B cell (primary cell): ENCODE measurements around the gene PRKAR1A. TPM values are rescaled to one million over a fixed set of nuclear protein-coding genes. Genes with fewer than 3 reads are reported as not detected.

ENCODE experiments used
- ATAC-seq: fragments of 200-7000 bp; cut with Tn5 transposase; one replicate; pipeline ENCODE4 v1.10.0; 2021; ENCODE audit warnings: low read depth, mild to moderate bottlenecking, moderate number of reproducible peaks, moderate library complexity
- CTCF ChIA-PET: fragments of 350-600 bp; sonication (Branson Sonifier 250); formaldehyde crosslinking; loops from one replicate; lab custom pipeline; 2021; ENCODE audit warnings: antibody characterized with exemption, inconsistent platforms; lab: Charles Lee
- POLR2A ChIA-PET: fragments of 350-600 bp; sonication (Branson Sonifier 250); formaldehyde crosslinking; loops from one replicate; lab custom pipeline; 2021; ENCODE audit warnings: antibody characterized with exemption; lab: Charles Lee
- DNase-seq: peaks from one replicate; pipeline ENCODE4 v3.0.0; 2013
- H2AFZ ChIP-seq: 2 replicates; pipeline ENCODE4 v1.6.1; 2012; ENCODE audit warnings: mild to moderate bottlenecking, low read depth, low read length; ENCODE audit not compliant: insufficient read depth, poor library complexity, severe bottlenecking
- H3K27ac ChIP-seq, 2 donors: 1 replicate in 1 of 2; 2 replicates in 1 of 2; pipeline ENCODE4 v1.5.1; 2012 to 2013; ENCODE audit warnings: low read length in 2 of 2, mild to moderate bottlenecking in 2 of 2, moderate library complexity in 1 of 2
- H3K27me3 ChIP-seq, 4 experiments: fragments of 200-600 bp in 1 of 4; sonication (generic) in 1 of 4; replicated peaks in 1 of 4; 1 replicate in 2 of 4; 2 replicates in 2 of 4; pipeline versions ENCODE4 v1.6.1 to v1.7.0; 2013 to 2016; ENCODE audit warnings: low read length in 3 of 4, mild to moderate bottlenecking in 2 of 4, mixed read lengths in 1 of 4, moderate library complexity in 1 of 4; ENCODE audit not compliant: insufficient read depth in 4 of 4, control insufficient read depth in 3 of 4; ENCODE audit errors: control extremely low read depth in 1 of 4
- H3K36me3 ChIP-seq, 2 experiments: replicated peaks in 1 of 2; 1 replicate in 1 of 2; 2 replicates in 1 of 2; pipeline versions ENCODE4 v1.6.1 to v1.7.1; 2013; ENCODE audit warnings: low read length in 1 of 2; ENCODE audit not compliant: insufficient read depth in 2 of 2, control insufficient read depth in 1 of 2; ENCODE audit errors: control extremely low read depth in 1 of 2, extremely low read depth in 1 of 2
- H3K4me1 ChIP-seq, 2 donors: fragments of 200-600 bp in 1 of 2; sonication (generic) in 1 of 2; 1 replicate in 1 of 2; 2 replicates in 1 of 2; pipeline versions ENCODE4 v1.5.1 to v1.6.1; 2013 to 2017; ENCODE audit warnings: low read length in 2 of 2; ENCODE audit not compliant: control insufficient read depth in 2 of 2, insufficient read depth in 2 of 2
- H3K4me2 ChIP-seq: replicated peaks from 2 replicates; pipeline ENCODE3; 2012; ENCODE audit warnings: mild to moderate bottlenecking, low read depth, low read length; ENCODE audit not compliant: poor library complexity, severe bottlenecking
- H3K4me3 ChIP-seq, 5 experiments: fragments of 200-600 bp in 1 of 5; sonication (generic) in 1 of 5; 1 replicate in 3 of 5; 2 replicates in 2 of 5; pipeline versions ENCODE4 v1.5.1 to v1.7.0; 2011 to 2016; ENCODE audit warnings: low read length in 4 of 5, mild to moderate bottlenecking in 4 of 5, low read depth in 2 of 5, control low read depth in 1 of 5, moderate library complexity in 1 of 5; ENCODE audit not compliant: insufficient read depth in 1 of 5; ENCODE audit errors: control extremely low read depth in 1 of 5, extremely low read depth in 1 of 5
- H3K79me2 ChIP-seq: fragments of 200-600 bp; sonication (generic); one replicate; pipeline ENCODE4 v1.6.0; 2016; ENCODE audit warnings: low read length; ENCODE audit not compliant: control insufficient read depth, insufficient read depth
- H3K9ac ChIP-seq: fragments of 200-600 bp; sonication (generic); 2 replicates; pipeline ENCODE4 v1.6.1; 2017; ENCODE audit warnings: mild to moderate bottlenecking, low read length, moderate library complexity
- H3K9me3 ChIP-seq, 3 donors: one replicate each; pipeline versions ENCODE4 v1.6.1 to v1.7.1; 2013; ENCODE audit warnings: low read length in 2 of 3; ENCODE audit not compliant: control insufficient read depth in 2 of 3, insufficient read depth in 1 of 3; ENCODE audit errors: control extremely low read depth in 1 of 3
- H4K20me1 ChIP-seq: 2 replicates; pipeline ENCODE4 v1.6.0; 2012; ENCODE audit warnings: mild to moderate bottlenecking, low read length; ENCODE audit not compliant: insufficient read depth, control insufficient read depth, poor library complexity, severe bottlenecking
- H3K27ac Mint-ChIP-seq: one replicate; pipeline ENCODE4 v1.8.0; 2021; ENCODE audit warnings: mixed read lengths
- H3K27me3 Mint-ChIP-seq: one replicate; pipeline ENCODE4 v1.8.0; 2021; ENCODE audit warnings: mixed read lengths
- H3K4me1 Mint-ChIP-seq: one replicate; pipeline ENCODE4 v1.8.0; 2021; ENCODE audit warnings: mixed read lengths
- H3K4me3 Mint-ChIP-seq: one replicate; pipeline ENCODE4 v1.8.0; 2021; ENCODE audit warnings: mixed read lengths
- H3K9me3 Mint-ChIP-seq: one replicate; pipeline ENCODE4 v1.8.0; 2022; ENCODE audit warnings: mixed read lengths; ENCODE audit not compliant: insufficient read depth
- EZH2 ChIP-seq: IDR thresholded peaks from 2 replicates; pipeline ENCODE4 v1.6.1; 2012; ENCODE audit warnings: borderline replicate concordance, low read depth, mild to moderate bottlenecking, moderate library complexity, low read length; ENCODE audit not compliant: insufficient read depth, poor library complexity, severe bottlenecking
- WGBS: methylation state at CpG from one replicate; pipeline ENCODE4 v1.1.5; 2013; ENCODE audit warnings: missing lambda C conversion rate; ENCODE audit not compliant: insufficient coverage; 5-methylcytosine and 5-hydroxymethylcytosine counted together
- intact Hi-C: fragments of 100-400 bp; cut with micrococcal nuclease; formaldehyde crosslinking; loops from one replicate; pipeline ENCODE4 v1.10.0; 2022
- polyA plus RNA-seq: library from polyadenylated mRNA; depleted of rRNA; stranded (reverse); fragments of >200 nt; gene quantifications from 2 replicates; pipeline ENCODE4 v1.2.3, GENCODE V29; 2012
- total RNA-seq, 2 donors: library from RNA; stranded (reverse); fragments of 120-200 nt in 1 of 2; gene quantifications; 1 replicate in 1 of 2; 2 replicates in 1 of 2; pipeline versions ENCODE4 v1.2.3 to v1.2.4, GENCODE V29; 2013 to 2022
- TF ChIP-seq, protein P1 (sequence below): fragments of 200-600 bp; IDR thresholded peaks from one replicate; pipeline ENCODE4 v1.8.0; 2022; ENCODE audit warnings: antibody characterized with exemption, mild to moderate bottlenecking

The PRKAR1A gene
- total and polyA plus RNA-seq, 2 donors (not counting 1 experiment from before 2014, with no cell fraction given), result 63.1 to 296 TPM

- intact Hi-C loops, result no loop called here
- Histone ChIP-seq H3K4me3 (no peak overlapping the region), H3K27me3 (no peaks in the 10 kb centered on the region), H3K4me1 (peaks cover 22 to 25% of the 10 kb centered on the region in 2 donors), H2AFZ (no peak overlapping the region), H3K79me2 (no peaks in the 10 kb centered on the region), H3K9me3 (peaks cover 0 to 4% (median 0%) of the 10 kb centered on the region in 3 donors), H3K36me3 (no peaks in the 10 kb centered on the region), H3K4me2 (no peak overlapping the region), H3K9ac (no peak overlapping the region), H3K27ac (no peak overlapping the region), H4K20me1 (no peaks in the 10 kb centered on the region)
- TF ChIP-seq EZH2, result no peak
- TF ChIP-seq, protein P1, sequence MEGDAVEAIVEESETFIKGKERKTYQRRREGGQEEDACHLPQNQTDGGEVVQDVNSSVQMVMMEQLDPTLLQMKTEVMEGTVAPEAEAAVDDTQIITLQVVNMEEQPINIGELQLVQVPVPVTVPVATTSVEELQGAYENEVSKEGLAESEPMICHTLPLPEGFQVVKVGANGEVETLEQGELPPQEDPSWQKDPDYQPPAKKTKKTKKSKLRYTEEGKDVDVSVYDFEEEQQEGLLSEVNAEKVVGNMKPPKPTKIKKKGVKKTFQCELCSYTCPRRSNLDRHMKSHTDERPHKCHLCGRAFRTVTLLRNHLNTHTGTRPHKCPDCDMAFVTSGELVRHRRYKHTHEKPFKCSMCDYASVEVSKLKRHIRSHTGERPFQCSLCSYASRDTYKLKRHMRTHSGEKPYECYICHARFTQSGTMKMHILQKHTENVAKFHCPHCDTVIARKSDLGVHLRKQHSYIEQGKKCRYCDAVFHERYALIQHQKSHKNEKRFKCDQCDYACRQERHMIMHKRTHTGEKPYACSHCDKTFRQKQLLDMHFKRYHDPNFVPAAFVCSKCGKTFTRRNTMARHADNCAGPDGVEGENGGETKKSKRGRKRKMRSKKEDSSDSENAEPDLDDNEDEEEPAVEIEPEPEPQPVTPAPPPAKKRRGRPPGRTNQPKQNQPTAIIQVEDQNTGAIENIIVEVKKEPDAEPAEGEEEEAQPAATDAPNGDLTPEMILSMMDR, result no peak
- peaks cover 26% of the 10 kb centered on the region for H3K4me1 Mint-ChIP-seq
- WGBS, result 92% methylated on average over 3 of the region's 3 CpGs
- ATAC-seq (no peak), DNase-seq (no peak)
- ChIA-PET POLR2A (no interaction called here), CTCF (interaction anchor here (1.0 kb wide), 1 partner anchor 12 kb away, joined by 4 read pairs; the partner anchor contains the start of gene PRKAR1A)
- H3K4me3 Mint-ChIP-seq, result no peak overlapping the region
- H3K27ac Mint-ChIP-seq, result peak overlapping the region; percentile 39
- no peaks in the 10 kb centered on the region for H3K9me3 Mint-ChIP-seq
- no peaks in the 10 kb centered on the region for H3K27me3 Mint-ChIP-seq
Observed at GRCh38 chr17:68501074-68501473, 11.2 kb upstream of the PRKAR1A start.

DNA sequence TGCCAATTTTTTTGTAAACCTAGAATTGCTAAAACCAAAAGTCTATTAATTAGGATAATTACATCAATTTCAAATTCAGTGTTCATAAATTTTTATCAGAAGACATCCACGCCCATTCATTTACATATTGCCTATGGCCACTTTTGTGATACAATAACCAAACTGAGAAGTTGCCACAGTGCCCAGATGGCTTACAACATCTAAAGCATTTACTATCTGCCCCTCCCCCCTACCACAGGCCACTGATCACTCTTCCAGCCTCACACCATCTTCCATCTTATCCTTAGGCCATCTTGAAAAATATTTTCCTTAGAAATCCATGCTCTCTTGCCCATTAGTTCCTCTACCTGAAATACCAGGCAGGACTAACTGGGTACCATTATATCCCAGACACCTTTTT is 6.3 kb upstream of the PRKAR1A start:
- Mint-ChIP-seq H3K27me3 (no peaks in the 10 kb centered on the region), H3K4me3 (no peak overlapping the region), H3K4me1 (peaks cover 5% of the 10 kb centered on the region), H3K9me3 (no peaks in the 10 kb centered on the region), H3K27ac (no peak overlapping the region)
- H2AFZ ChIP-seq, result no peak overlapping the region
- H3K9me3 ChIP-seq, result no peaks in the 10 kb centered on the region
- H4K20me1 ChIP-seq, result no peaks in the 10 kb centered on the region
- no peak overlapping the region for H3K4me2 ChIP-seq
- H3K4me1 ChIP-seq, result no peaks in the 10 kb centered on the region
- no peaks in the 10 kb centered on the region for H3K27me3 ChIP-seq
- ChIA-PET POLR2A (no interaction called here), CTCF (no interaction called here)
- ATAC-seq (no peak), DNase-seq (no peak)
- intact Hi-C loops, result no loop called here
- WGBS, result 100% methylated on average over 1 of the region's 1 CpG
- H3K79me2 ChIP-seq, result no peaks in the 10 kb centered on the region
- no peak for TF ChIP-seq EZH2
- TF ChIP-seq, protein P1, result no peak
- H3K27ac ChIP-seq, result no peak overlapping the region
- no peak overlapping the region for H3K4me3 ChIP-seq
- no peak overlapping the region for H3K9ac ChIP-seq
- H3K36me3 ChIP-seq, result no peaks in the 10 kb centered on the region
